Measurements from ENCODE around the gene PUM2. TPM values are rescaled to one million over a fixed set of nuclear protein-coding genes. Genes with fewer than 3 reads are reported as not detected.

The PUM2 gene
- total RNA-seq, 1 experiment from 2014 or later: 85.6 TPM

- intact Hi-C loops (cut with micrococcal nuclease; ENCODE audit: unreplicated experiment): no loop called here
- DNase-seq (ENCODE audit: low read depth, low spot score) (no peak), ATAC-seq (no peak)
- no peaks in the 10 kb centered on the region for H3K27me3 ChIP-seq (ENCODE audit: control insufficient read depth, insufficient read depth, low read length)
- H3K4me3 ChIP-seq (ENCODE audit: low read depth in 2 of 2, low read length in 2 of 2): no peak overlapping the region
- TF ChIP-seq, protein P1, sequence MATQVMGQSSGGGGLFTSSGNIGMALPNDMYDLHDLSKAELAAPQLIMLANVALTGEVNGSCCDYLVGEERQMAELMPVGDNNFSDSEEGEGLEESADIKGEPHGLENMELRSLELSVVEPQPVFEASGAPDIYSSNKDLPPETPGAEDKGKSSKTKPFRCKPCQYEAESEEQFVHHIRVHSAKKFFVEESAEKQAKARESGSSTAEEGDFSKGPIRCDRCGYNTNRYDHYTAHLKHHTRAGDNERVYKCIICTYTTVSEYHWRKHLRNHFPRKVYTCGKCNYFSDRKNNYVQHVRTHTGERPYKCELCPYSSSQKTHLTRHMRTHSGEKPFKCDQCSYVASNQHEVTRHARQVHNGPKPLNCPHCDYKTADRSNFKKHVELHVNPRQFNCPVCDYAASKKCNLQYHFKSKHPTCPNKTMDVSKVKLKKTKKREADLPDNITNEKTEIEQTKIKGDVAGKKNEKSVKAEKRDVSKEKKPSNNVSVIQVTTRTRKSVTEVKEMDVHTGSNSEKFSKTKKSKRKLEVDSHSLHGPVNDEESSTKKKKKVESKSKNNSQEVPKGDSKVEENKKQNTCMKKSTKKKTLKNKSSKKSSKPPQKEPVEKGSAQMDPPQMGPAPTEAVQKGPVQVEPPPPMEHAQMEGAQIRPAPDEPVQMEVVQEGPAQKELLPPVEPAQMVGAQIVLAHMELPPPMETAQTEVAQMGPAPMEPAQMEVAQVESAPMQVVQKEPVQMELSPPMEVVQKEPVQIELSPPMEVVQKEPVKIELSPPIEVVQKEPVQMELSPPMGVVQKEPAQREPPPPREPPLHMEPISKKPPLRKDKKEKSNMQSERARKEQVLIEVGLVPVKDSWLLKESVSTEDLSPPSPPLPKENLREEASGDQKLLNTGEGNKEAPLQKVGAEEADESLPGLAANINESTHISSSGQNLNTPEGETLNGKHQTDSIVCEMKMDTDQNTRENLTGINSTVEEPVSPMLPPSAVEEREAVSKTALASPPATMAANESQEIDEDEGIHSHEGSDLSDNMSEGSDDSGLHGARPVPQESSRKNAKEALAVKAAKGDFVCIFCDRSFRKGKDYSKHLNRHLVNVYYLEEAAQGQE (IDR thresholded peaks at IDR 0.05; ENCODE audit: insufficient read depth in 1 of 2, low read depth in 2 of 2, low read length in 1 of 2): no peak
- TF ChIP-seq POLR2AphosphoS5 (IDR thresholded peaks at IDR 0.05; ENCODE audit: low read depth, low read length): no peak
- TF ChIP-seq, protein P2, sequence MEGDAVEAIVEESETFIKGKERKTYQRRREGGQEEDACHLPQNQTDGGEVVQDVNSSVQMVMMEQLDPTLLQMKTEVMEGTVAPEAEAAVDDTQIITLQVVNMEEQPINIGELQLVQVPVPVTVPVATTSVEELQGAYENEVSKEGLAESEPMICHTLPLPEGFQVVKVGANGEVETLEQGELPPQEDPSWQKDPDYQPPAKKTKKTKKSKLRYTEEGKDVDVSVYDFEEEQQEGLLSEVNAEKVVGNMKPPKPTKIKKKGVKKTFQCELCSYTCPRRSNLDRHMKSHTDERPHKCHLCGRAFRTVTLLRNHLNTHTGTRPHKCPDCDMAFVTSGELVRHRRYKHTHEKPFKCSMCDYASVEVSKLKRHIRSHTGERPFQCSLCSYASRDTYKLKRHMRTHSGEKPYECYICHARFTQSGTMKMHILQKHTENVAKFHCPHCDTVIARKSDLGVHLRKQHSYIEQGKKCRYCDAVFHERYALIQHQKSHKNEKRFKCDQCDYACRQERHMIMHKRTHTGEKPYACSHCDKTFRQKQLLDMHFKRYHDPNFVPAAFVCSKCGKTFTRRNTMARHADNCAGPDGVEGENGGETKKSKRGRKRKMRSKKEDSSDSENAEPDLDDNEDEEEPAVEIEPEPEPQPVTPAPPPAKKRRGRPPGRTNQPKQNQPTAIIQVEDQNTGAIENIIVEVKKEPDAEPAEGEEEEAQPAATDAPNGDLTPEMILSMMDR (IDR thresholded peaks at IDR 0.05): no peak
- TF ChIP-seq TCF7L2 (IDR thresholded peaks at IDR 0.05; ENCODE audit: low read depth, low read length): no peak
- TF ChIP-seq SIN3A (IDR thresholded peaks at IDR 0.05; ENCODE audit: borderline replicate concordance, insufficient read depth, low read depth, low read length): no peak
- H3K27ac ChIP-seq (ENCODE audit: low read length): no peak overlapping the region
- BruUV-seq (replicated peaks): no TSS peak
- no peaks in the 10 kb centered on the region for H3K9me3 ChIP-seq (ENCODE audit: control insufficient read depth, insufficient read depth, low read depth, low read length)
- in situ Hi-C loops (cut with HindIII; ENCODE audit: low pct_unique_long_range_greater_than_20kb, low sequenced_read_pairs): no loop called here
- no peaks in the 10 kb centered on the region; the same call in 1 of the 2 replicates for H3K36me3 ChIP-seq (ENCODE audit: control insufficient read depth, insufficient read depth, low read length)
- H3K4me1 ChIP-seq (ENCODE audit: control insufficient read depth, insufficient read depth, low read length): peaks cover 13% of the 10 kb centered on the region
- POLR2A ChIA-PET: no interaction called here
- CTCF ChIA-PET: no interaction called here
These were observed 122.6 kb downstream of the PUM2 start for GRCh38 chr2:20227894-20228505.

- CTCF ChIA-PET: interaction anchor here (0.8 to 2.4 kb wide), 2 partner anchors 91 to 131 kb away, joined by 3 to 8 read pairs; no protein-coding TSS in a partner anchor
- Histone ChIP-seq H3K4me1 (ENCODE audit: control insufficient read depth, insufficient read depth, low read length) (peaks cover 29% of the 10 kb centered on the region), H3K27me3 (ENCODE audit: control insufficient read depth, insufficient read depth, low read length) (no peaks in the 10 kb centered on the region), H3K9me3 (ENCODE audit: control insufficient read depth, insufficient read depth, low read depth, low read length) (no peaks in the 10 kb centered on the region), H3K27ac (ENCODE audit: low read length) (peak overlapping the region; percentile 57; the same call in 1 of the 2 replicates), H3K4me3 (ENCODE audit: low read depth in 2 of 2, low read length in 2 of 2) (no peak overlapping the region), H3K36me3 (ENCODE audit: control insufficient read depth, insufficient read depth, low read length) (no peaks in the 10 kb centered on the region; the same call in 1 of the 2 replicates)
- POLR2A ChIA-PET: interaction anchor here (0.5 kb wide), 1 partner anchor 189 kb away, joined by 4 read pairs; no protein-coding TSS in a partner anchor
- in situ Hi-C loops (cut with HindIII; ENCODE audit: low pct_unique_long_range_greater_than_20kb, low sequenced_read_pairs) (no loop called here), intact Hi-C loops (cut with micrococcal nuclease; ENCODE audit: unreplicated experiment) (no loop called here)
- no peak for ATAC-seq
- no peak for DNase-seq (ENCODE audit: low read depth, low spot score)
- no TSS peak for BruUV-seq (replicated peaks)
- no peak for TF ChIP-seq SIN3A (IDR thresholded peaks at IDR 0.05; ENCODE audit: borderline replicate concordance, insufficient read depth, low read depth, low read length)
- no peak for TF ChIP-seq TCF7L2 (IDR thresholded peaks at IDR 0.05; ENCODE audit: low read depth, low read length)
- TF ChIP-seq, protein P1 (IDR thresholded peaks at IDR 0.05; ENCODE audit: insufficient read depth in 1 of 2, low read depth in 2 of 2, low read length in 1 of 2): no peak
- no peak for TF ChIP-seq POLR2AphosphoS5 (IDR thresholded peaks at IDR 0.05; ENCODE audit: low read depth, low read length)
- TF ChIP-seq, protein P2 (IDR thresholded peaks at IDR 0.05): no peak
These were observed 124.5 kb downstream of the PUM2 start for GRCh38 chr2:20226152-20226545.
